Glomerular endothelial cell (primary cell): ENCODE results near the gene TACC2. TPM values are rescaled to one million over a fixed set of nuclear protein-coding genes. Genes with fewer than 3 reads are reported as not detected.

ENCODE experiments used
- DNase-seq: peaks from one replicate; pipeline ENCODE4 v3.0.0-alpha.2; 2011; ENCODE audit warnings: low read depth, low spot score; ENCODE audit errors: extremely low read depth
- total RNA-seq: library from RNA; depleted of rRNA; stranded (reverse); fragments of >200 nt; gene quantifications from 2 replicates; pipeline ENCODE4 v1.2.3, GENCODE V29; 2015

The TACC2 gene
- total RNA-seq, 1 donor from 2014 or later: 39.6 TPM

- DNase-seq: no peak
These were observed 251.4 kb downstream of the TACC2 start for GRCh38 chr10:122240401-122240800.

DNA sequence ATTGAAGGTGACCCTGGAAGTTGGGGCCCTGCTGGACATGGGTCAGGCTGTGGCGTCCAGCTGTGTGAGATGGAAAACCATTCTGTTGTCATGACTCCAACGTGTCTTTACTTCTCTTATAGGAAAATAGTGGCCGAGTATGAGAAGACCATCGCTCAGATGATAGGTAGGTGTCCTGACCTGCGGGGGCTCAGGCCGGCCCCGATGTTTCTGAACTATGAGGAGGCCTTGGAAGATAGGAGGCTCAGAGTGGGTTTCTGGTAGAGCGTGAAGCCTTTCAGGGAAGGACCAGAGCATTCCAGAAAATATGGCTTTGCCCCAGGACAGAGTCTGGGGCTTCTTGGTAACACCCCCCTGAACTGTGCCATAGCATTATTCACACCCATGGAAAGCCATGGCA is 252.9 kb downstream of the TACC2 start:
- DNase-seq: no peak

DNA sequence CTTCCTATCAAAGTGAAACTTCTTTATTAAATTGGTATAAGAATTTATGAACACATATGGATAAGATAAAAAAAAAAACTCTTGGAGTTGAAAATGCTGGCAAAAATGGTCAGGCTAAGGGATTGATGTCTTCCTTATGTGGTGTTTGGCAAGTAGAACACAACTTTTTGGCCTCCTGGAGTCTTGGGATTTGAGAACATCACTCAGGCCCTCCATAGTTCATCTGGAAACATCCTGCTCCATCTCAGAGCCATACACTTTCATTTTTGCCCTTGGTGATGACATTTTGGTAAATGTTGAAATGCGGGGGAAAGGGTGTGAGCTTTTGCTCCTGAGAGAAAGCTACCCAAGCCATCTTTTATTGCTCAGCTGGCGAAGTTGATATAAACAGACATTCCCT is 254.6 kb downstream of the TACC2 start:
- DNase-seq: no peak

DNA sequence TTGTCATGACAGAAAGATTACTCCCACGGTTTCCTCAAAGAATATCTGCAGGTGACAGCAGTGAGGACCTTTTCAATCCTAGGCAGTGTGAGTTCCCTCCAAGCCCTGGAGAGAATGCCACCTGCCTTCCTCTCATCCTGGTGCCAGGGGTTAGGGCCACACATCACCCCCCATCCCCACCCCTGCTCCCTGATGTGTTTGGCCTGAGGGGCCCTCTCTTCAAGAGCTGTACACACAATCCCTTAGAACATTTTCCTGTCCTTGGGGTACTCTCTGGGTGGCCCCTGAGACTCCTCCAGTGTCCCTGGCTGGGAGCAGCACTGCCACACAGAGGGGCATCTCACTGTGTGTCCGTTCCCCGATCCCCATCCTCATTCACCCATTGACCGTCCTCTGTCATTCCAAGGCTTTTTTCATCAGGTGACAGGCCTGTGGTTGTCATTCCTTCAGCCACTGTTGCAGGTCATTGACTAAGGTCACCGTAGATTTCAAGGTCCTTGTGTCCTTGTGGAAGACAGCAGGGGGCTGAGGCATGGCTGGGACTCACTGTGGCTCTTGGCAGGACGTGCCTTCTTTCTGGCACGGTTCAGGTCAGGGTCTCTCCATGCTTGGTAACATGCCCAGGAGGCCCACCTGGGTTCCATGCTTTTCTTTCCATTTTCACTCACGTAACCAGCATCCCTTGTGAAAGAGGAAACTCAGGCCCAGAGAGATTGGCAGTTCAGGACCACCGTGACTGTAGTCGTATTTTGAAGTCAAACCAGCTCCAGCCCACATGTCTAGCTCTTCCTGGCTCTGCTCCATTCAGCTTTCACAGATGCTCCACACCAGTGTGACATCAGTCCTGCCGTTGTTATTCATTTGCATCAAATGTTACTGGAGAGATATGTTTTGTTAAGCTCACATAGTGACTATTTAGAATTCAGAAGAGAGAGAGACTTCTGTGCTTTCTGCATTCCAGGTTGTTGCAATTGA is 255.3 kb downstream of the TACC2 start:
- DNase-seq: no peak

- no peak for DNase-seq
These were observed 256.2 kb downstream of the TACC2 start for GRCh38 chr10:122245136-122245535.

- DNase-seq: no peak
These were observed 256.9 kb downstream of the TACC2 start for GRCh38 chr10:122245897-122246296.

GRCh38 chr10:122246830-122247520 is 258.0 kb downstream of the TACC2 start:
- DNase-seq: no peak

- DNase-seq: no peak
These were observed 259.7 kb downstream of the TACC2 start for GRCh38 chr10:122248356-122249302.

DNA sequence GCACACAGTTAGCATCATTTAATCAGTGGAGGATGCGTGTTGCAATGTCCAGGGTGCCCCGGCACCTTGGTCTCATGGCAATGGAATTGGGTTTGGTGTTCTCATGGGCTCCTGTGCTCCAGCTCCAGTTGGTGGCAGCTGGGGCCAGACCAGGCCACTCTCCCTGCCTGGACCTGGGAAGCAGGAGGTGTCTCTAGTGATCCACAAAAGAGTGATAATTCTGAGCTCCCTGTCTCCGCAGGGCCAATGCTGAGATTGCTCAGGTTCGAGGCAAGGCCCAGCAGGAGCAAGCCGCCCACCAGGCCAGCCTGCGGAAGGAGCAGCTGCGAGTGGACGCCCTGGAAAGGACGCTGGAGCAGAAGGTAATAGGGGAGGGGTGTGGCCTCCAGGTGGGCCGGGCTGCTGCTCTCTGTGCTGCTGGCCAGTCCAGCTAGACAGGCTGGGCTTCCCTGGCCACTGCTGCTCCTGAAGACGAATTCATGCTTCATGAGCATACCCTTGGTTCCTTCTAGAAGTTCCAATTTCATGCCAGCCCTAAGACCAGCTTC is 260.4 kb downstream of the TACC2 start:
- DNase-seq: no peak

DNA sequence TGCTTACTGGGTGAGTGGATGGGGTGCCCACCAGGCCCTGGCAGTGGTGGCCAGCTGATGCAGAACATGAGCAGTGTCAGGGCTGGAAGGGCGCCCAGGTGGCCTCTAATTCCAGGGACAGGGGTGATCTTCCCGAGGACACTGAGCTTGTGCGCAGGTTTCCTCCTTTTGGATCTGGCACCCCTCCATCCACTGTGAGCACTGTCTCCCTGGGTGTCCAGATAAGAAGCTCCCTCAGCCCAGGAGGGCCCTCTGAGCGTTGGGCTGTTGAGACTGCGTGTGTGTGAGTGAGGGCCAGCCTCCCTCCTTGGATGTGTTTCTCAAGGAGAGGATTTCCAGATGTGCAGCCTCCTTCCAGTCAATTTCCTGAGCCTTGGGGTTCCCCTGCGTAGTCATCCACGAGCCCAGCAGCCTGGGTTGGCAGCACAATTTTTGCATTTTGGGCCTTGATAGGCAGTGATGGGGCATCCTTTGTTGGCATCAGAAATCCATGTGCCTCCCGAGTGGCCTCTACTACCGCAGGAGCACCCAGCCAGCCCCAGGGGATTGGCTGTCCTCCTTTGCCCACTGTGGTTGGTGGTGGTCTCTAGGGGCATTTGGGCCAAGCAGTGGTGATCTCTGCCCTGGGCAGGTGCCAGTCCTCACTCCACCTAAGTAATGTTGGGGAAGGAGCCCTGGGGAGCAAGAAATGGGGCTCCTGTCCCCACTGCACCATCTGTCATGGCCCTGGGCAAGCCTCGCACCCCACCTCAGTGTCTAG is 261.2 kb downstream of the TACC2 start:
- no peak for DNase-seq

- no peak for DNase-seq
These were observed 262.7 kb downstream of the TACC2 start for GRCh38 chr10:122251459-122252255.

DNA sequence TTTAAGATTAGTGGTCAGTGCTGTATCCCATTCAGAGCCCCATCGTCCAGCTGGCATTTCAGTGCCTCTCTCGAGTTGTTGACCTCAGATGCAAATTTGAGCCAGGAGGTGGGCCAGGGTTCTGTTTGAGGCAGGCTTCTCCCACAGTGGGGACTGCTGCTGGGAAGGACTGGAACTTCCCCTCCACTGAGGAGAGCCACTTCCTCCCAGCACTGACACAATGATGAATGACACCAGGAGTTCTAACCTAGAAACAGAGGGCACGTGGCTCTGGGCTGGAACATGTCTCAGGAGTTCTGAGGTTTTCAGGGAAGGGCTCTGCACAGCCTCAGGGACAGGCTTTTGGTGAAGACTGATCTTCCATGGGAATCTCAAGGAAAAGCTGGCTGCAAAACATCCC is 263.8 kb downstream of the TACC2 start:
- no peak for DNase-seq

DNA sequence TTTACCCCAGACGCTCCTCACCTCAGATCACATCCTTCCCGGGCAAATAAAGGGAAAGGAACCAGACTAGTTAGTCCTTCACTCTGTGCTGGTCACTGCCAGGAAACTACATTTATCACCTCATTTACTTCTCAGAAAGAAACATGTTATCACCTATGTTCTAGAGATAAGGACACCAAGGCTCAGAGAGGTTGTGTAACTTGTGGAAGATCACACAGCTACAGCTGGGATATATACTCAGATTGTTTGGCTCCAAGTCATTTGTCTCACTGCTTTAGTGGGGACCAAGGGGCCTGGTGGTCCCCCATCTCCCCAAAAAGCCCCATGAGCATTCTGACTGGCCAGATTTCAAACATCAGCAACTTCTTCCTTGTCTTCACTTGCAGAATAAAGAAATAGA is 264.6 kb downstream of the TACC2 start:
- no peak for DNase-seq

DNA sequence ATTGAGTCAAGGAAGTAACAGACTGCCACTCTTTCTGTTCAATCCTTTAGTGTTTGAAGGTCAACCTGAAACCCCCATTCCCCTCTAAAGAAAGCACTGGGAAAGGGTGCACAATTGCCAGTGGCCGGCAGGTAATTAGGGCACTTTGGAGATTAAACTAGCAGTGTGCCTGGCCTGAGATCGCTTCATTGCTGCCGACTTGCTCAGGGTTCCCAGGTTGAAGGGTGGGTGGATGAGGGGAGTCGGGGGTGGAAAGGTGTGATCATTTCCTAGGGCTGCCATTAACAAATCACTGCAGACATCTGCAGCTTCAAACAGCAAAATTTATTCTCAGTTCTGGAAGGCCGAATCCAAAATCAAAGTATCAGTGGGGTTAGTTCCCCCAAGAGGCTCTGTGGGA is 265.9 kb downstream of the TACC2 start:
- DNase-seq: no peak

- no peak for DNase-seq
These were observed 266.7 kb downstream of the TACC2 start for GRCh38 chr10:122255509-122256301.

DNA sequence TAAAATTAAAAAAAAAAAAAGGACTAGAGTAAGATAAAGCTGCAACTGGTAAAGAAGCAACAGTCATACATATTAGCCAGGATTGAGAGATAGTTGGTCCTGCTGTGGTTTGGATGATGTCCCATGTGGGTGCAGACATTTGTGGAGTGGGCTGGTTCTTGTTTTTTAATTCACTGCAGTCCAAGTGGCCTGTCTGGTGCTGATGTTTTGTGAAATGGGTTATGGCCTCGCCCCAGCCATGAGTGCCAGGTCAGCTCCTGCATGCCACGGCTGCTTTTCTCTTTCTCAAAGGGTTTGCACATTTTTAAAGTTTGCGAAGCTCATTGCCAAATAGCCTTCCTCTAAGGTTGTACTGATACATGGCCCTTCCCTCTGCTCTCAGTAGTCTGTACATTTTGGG is 268.1 kb downstream of the TACC2 start:
- DNase-seq: no peak

DNA sequence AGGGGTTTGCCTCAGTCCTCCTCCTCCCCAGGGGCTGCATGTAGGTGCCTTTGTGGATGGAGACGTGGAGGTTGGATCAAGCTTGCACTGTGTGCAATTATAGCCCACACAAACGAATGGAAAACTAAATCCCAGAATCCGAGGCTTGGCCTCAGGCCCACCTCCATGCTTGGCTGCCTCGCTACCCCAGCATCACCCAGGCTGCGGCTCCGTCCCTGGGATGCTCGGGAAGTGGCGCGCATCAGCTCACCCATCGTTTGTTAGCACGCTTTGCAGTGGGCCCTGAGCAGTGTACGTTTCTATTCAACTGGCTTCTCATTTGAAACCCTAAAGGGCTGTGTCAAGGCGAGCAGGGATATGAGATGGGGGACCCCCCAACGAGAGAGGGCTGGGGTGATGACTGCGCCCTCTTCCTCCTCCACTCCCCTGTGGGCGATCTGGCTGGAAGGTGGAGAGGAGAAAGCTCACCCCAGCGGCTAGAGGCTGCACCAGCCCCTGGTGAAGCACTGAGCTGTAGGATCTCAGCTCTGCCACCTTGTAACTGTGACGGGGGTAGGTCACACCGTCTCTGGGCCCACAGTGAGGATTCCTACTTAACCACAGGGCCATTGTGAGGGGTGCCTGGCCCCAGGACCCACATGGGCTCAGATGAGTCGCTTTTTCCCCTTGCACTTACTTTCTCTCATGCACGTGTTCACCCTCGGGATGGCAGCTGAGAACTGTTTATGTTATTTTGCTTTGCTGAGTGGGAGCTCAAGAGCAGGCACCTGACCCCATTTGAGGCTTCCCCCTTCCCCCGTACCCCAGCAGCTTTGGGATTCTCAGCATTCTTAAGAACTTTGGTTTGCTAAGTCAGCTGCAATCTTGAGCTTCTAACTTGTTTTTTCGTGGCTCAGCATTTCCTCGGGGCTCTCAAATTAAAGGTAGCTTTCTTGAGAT is 269.4 kb downstream of the TACC2 start:
- no peak for DNase-seq
